NCI-H748 (cell line): Measurements from ENCODE around the gene MARCHF9.
"Not testable (repeated sequence)": the region's sequence is repeated elsewhere in the genome, so short reads cannot be mapped to it uniquely, and the experiment has no call there.

Source experiments
- DNase-seq: peaks from one replicate; lab custom pipeline; 2025; ENCODE audit not compliant: unreplicated experiment; lab: John Stamatoyannopoulos, UW

The MARCHF9 gene

DNA sequence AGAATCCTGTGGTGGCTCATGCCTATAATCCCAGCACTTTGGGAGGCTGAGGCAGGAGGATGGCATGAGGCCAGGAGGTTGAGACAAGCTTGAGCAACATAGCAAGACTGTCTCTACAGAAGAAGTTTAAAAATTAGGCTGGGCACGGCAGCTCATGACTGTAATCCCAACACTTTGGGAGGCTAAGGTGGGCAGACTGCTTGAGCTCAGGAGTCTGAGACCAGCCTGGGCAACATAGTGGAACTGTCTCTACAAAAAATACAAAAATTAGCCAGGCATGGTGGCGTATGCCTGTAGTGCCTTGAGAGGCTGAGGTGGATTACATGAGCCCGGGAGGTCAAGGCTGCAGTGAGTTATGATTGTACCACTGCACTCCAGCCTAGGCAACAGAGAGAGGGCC, 13.0 kb downstream of the MARCHF9 start:
- no peak for DNase-seq

DNA sequence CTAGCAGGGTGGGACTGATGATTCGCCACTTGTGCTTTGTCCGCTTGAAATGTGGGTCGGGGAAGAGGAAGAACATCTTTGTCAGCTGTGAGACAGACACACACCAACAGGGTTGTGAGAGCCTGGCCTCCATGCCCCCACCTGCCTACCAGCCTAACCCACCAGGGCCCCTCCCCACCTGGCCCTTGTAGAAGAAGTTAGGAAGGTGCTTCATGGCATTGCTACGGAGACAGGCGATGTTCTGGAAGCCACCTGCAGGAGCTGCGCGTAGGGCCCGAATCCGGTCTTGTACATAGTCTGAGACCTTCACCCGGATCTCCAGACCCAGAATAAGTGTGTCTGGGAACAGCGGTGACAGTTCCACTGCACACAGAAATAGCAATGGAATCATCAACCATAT, 14.7 kb downstream of the MARCHF9 start:
- no peak for DNase-seq

DNA sequence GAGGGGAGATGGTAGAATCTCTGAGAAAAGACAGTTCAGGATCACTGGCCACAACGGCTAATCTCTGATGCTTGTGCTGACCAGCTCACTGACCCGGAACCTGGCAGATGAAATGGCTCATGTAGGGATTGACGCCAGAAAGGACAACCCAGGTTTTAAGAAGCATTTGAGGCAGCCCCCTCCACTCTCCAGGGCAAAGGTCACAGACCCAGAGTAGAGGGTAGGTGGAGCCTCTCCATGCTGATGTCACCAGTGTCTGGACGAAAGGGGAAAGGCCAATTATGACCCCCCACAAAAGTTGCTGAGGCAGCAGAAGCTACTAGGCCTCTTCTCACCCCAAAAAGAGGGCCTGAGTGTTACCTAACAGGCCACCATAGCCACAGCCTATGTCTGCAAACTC, 15.8 kb downstream of the MARCHF9 start:
- DNase-seq, result no peak

DNA sequence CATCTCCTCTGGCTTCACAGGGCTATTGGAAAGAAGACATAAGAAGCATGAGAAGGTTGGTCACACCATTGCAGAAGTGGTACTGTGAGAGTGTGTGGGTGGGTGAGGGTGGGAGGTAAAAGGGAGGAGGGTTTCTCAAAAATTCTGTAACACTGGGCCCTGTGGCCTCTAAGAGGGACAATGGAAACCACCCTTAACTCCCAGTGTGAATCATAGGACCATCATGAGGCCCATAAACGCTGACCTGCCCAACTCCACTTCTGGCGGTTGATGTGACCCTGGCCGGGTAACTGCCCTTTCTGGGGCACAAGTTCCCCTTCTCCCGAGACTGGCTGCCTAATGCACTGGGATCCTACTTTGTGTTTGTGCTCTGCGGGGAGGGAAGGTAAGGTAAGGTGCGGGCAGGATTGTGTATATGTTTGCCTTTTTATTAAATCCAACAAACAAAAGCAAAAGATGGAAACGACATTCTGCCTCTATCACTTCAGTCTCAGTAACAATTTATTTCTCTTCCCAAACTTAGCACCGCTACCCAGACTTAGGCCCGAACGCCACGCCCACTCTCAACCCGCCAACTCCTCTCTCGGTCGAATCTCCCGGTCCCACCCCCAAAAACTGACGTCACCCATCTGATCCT, 16.5 kb downstream of the MARCHF9 start:
- DNase-seq, result peak; percentile 91

DNA sequence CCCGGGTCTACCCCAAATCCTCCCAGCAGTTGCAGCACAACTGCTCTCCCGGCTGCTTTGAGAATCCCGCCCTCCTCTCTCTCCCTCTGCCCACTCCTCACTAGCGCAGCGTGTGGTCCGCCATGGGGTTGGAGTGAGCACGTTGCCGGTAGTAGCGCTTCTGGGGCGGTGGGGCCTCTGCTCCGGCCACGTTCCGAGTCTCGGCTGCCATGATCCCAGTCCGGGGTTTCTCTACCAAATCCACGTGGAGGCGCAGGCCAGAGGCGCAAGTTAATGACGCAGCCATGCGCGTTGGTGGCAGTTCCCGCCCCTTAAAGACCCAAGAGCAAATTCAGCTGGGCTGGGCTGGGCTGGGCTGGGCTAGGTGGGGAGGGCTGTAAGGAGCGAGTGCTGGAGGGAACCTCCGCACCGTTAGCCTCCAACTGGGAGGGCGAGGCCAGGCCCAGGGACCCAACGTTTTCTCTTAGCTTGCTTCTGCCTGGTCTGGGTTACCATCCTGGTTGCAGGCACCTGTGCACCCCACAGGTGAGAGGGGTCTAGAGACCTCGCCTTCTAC, 17.0 kb downstream of the MARCHF9 start, which contains the start of gene METTL1:
Gene METTL1, minus strand, starts transcription at position 233 of the 556 bp plus-strand sequence. Its CDS starts 22 bp downstream, at position 211.
- DNase-seq, result peak; percentile 97

DNA sequence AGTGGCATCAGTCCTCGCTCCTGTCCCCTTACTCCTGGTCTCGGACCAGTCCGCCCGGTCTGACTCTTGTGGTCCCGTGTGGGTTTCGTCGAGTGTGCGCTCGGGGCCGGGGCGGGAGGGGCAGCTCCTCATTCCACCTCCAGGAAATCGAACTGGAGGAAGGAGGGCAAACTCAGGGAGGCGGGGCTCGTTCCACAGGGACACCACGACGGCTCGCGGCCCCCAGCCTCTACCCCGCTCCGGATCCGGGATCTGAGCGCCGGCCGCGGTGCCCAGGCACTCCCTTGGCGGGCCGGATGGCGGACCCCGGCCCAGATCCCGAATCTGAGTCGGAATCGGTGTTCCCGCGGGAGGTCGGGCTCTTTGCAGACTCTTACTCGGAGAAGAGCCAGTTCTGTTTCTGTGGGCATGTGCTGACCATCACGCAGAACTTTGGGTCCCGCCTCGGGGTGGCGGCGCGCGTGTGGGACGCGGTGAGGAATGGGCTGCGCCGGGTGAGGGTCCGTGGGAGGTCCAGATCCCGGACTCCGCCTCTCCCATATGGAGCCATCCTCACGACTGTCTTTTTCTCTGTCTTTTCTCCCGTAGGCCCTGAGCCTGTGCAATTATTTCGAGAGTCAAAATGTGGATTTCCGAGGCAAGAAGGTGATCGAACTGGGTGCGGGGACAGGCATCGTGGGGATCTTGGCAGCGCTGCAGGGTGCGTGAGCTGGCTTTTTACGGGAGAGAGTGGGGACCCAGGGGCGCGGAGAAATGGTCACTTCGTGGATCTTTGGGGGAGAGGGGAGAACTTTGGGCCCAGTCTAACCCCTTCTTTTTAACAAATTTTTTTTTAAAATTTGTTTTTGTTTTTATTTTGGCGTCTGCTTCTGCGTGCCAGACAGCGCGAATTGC, 17.8 kb downstream of the MARCHF9 start, which contains the start of gene EEF1AKMT3:
Gene EEF1AKMT3, plus strand, starts transcription at position 186 of the 894 bp plus-strand sequence. Its CDS starts 111 bp downstream, at position 297.
- DNase-seq, result peak; percentile 72

DNA sequence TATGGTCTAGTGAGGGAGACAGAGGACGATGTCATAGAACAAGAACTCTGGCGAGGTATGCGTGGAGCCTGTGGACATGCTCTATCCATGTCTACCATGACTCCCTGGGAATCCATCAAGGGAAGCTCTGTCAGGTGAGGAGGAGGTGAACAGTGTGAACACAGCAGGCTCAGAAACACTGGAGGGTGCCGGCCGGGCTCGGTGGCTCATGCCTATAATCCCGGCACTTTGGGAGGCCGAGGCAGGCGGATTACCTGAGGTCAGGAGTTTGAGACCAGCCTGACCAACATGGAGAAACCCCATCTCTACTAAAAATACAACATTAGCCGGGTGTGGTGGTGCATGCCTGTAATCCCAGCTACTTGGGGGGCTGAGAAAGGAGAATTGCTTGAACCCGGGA, 19.7 kb downstream of the MARCHF9 start:
- DNase-seq, result not testable (repeated sequence)

DNA sequence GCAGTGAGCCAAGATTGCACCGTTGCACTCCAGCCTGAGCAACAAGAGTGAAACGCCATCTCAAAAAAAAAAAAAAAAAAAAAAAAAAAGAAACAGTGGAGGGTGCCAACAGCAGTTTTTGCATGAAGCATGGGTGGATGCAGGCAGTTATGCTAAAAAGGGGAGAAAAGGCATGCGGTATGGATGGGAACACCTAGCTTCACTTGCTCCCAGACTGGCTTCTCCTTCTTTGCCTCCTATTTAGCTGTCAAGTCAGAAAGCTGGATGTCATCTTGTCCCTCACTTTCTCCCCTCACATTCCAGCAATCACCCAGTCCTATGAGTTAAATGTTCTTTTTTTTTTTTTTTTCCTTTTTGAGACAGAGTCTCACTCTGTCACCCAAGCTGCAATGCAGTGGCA, 20.1 kb downstream of the MARCHF9 start:
- no peak for DNase-seq

DNA sequence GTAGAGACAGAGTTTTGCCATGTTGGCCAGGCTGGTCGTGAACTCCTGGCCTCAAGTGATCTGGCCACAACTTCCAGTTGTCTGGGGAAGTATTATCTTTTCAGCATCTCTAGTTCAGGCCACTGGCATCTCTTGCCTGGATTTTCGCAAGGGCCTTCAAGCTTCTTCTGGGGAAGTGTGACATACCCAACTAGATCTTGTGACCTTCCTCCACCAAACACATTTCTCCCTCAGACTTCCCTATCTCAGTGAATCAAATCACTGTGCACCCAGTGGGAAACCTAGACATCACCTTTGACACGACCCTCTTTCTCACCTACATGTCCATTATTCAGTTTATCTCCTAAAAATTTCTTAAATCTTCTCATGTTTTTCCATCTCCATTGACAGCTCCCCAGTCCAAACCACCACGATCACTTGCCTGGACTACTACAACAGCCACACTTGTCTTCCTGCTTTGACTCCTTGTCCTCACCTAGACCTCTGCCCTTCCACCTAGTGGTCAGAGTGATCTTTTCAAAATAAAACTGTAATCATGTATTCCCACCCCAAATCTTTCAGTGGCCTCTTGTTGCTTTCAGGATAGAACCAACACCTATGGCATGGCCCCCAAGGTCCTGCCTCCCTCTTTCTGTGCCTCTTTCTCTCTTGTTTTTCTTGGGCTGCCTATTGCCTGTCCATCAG, 20.8 kb downstream of the MARCHF9 start:
- DNase-seq, result no peak

DNA sequence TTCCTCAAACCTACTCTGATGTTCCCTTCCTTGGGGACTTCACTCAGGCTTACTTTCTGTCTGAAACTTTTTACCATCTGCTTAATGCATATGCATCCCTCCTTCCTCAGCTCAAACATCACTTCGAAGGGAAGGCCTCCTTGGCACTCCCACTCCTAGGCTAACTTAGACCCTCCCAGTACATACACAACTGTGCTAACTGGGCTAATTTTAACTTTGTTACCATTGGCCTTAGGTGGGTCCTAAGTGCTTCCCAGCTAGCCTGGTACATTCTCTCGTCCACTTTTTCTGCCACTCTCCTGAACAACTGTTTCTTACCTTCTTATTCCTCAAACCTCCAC, 21.3 kb downstream of the MARCHF9 start:
- no peak for DNase-seq

DNA sequence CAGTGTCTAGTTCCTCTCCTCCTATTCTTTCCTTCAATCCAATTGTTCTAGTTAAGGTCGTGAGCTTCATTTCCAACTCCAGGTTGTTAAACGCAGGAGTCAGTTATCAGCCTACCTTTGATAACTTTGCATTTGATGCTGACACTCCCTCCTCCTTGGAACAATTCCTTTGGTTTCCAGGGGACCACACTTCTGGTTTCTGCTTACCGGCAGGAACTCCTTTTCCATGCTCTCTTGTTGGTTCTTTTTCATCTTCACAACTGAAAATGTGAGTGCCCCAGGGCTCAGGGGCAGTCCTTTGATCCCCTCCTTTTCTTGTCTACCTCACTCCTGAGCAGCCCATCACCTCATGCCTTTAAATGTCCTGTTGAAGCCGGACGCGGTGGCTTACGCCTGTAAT, 22.5 kb downstream of the MARCHF9 start:
- no peak for DNase-seq

DNA sequence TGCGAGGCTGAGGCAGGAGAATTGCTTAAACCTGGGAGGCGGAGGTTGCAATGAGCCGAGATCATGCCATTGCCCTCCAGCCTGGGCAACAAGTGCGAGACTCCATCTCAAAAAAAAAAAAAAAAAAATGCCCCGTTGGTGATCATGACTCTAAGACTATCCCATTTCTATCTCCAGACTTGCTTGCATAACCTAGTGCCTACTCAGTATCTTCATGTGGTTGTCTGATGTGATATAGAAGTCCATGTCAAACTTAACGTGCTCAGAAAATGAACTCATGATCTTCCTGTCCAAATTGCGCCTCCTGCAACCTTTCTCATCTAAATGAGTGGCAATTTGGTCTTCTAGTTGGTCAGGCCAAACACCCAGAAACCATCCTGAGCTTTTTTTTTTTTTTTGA, 23.0 kb downstream of the MARCHF9 start:
- no peak for DNase-seq

DNA sequence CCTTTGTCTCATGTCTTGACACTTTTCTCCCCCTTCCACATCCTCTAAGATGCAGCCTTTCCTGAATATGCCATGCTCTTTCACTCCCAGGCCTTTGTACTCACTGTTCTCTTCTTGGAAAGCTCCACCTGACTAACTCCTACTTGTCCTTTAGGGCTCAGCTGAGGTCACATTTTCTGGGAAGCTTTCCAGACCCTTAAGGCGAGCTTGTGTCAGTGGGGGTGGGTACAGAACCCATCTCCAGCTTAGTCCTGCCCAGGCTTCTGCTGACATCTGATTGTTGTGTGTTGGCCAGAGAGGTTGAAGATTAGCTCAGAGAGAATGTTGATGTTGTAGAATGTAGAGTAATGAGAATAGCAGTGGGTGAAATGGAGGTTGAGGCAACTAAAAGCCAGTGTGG, 24.8 kb downstream of the MARCHF9 start:
- no peak for DNase-seq

DNA sequence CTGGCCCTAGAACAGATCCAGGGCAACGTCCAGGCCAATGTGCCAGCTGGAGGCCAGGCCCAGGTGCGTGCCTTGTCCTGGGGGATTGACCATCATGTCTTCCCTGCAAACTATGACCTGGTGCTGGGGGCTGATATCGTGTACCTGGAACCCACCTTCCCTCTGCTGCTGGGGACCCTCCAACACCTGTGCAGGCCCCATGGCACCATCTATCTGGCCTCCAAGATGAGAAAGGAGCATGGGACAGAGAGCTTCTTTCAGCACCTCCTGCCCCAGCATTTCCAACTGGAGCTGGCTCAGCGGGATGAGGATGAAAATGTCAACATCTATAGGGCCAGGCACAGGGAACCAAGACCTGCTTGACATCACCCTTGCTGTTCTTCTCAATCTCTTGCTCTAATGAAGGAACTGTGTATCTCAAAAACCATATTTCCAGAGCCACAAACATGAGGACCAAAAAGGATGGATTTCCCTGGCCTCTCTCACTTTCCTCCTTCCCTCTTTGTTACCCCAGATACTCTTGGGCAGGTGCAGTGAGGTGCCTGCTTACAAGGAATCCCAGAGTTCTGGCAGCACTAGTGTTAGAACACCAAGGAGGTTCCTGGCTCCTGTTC, 25.5 kb downstream of the MARCHF9 start:
- DNase-seq, result no peak

DNA sequence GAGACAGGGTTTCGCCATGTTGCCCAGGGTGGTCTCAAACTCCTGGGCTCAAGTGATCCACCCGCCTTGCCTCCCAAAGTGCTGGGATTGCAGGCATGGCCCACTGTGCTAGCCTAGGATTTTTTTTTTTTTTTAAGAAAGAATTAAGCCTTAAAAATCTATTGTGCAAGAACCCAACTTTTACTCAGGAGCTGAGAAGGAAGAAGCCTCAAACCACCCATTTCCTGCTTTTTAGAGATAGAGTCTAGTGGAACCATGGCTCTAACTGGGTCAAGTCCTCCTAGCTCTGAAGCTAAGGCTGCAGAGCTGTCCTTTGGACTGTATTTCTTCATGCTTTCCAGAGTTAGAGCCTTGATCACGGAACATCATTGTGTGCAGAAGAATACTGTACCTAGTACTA, 26.3 kb downstream of the MARCHF9 start:
- no peak for DNase-seq

DNA sequence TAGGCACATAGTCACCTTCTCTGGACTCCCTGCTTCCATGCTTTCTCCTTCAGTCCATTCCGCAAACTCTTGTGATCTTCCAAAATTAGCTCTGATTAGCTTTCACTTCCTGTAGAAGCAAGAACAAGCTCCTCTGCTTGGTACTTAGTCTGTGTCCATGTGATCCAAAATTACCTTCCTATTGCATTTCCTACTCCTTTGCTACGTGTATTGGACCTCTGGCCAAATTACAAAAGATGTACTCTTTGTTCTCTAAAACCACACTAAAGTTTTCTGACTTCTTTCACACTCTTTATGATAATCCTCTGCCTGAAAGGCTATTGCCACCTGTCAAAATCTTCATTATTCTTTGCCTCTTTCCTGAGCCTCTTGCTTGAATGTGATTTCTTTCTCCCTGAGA, 26.9 kb downstream of the MARCHF9 start:
- DNase-seq, result no peak

DNA sequence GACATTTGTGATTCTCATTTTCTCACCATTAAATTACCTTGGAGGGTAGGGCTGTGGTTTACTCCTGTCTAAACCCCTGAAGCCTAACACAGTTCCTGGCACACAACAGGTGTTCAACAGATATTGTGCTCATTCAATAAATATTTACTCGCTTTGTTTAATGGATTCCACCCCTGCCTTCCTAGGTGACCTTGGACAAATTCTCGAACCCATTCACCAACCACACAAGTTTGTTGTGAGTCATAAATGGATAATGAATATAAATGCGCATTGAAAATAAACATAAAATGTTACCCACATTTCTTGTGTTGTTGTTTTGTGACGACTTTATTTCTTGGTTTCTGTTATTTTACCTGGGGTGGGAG, 27.3 kb downstream of the MARCHF9 start:
- peak; percentile 44 for DNase-seq

DNA sequence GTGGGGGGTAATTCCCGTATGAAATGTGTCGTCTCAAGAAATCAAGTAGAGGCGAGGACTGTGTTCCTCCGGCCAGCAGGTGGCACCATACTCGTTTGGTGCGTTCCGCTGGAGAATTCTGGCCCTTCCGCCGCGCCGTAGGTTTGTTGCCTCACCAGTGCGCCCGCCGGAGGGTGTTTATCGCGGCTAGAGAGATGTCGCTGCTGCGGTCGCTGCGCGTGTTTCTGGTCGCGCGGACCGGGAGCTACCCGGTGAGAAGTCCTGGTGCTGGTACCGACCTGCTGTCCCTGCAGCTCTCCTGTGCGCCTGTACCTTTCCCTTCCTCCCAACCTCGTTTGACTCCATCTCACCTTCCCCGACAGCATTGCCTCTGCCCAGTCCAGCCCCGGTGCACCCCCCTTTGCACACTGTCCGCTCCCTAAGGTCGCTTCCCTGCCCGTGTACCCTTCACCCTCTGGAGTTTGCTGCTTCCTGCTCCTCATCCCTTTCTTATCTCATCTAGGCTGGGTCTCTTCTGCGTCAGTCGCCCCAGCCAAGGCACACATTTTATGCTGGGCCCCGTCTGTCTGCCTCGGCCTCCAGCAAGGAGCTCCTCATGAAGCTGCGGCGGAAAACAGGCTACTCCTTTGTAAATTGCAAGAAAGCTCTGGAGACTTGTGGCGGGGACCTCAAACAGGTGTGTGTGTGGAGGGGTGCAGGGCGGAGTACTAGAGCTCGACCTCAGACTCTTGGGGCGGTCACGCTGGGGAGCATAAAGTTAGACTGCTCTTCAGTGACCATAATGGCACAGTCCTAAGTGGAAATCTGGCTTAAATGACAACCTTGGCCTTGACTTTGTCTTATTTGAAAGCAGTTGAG, 27.9 kb downstream of the MARCHF9 start, which contains the start of gene TSFM:
Gene TSFM, plus strand, starts transcription at position 180 of the 858 bp plus-strand sequence. Its CDS starts 15 bp downstream, at position 195.
- peak; percentile 95 for DNase-seq

DNA sequence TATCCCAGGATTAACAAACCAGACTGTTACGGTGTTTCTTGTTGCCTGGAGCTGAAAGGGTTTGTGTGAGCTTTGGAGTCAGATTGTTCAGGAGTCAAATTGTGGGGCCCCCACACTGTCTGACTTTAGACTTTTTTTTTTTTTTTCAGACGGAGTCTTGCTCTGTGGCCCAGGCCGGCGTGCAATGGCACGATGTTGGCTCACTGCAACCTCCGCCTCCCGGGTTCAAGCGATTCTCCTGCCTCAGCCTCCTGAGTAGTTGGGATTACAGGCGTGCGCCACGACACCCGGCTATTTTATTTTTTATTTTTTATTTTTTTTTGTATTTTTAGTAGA, 28.5 kb downstream of the MARCHF9 start:
- DNase-seq, result no peak

DNA sequence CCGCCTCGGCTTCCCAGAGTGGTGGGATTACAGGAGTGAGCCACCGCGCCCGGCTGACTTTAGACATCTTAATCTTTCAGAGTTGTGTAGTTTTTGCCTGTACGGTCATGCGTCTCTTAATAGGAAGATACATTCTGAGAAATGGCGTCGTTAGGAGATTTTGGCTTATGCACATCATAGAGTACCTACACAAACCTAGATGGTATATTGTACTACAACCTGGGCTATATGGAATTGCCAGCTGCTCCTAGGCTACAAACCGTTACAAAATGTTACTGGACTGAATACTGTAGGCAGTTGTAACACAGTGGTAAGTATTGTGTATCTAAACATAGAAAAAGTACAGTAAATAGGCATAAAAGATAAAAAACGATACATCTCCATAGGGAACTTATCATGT, 29.0 kb downstream of the MARCHF9 start:
- no peak for DNase-seq
